K562 (cell line): ENCODE data around the gene SH2D5. TPM values are rescaled to one million over a fixed set of nuclear protein-coding genes. Genes with fewer than 3 reads are reported as not detected.
A peak's percentile ranks its signal among the peaks of the same experiment; 100 is the strongest.

Experiments
- ARNT ChIP-seq, 2 experiments: fragments of 450-650 bp; IDR thresholded peaks; 2 replicates each; pipeline ENCODE4 v1.6.1; 2016; ENCODE audit warnings: mild to moderate bottlenecking in 1 of 2
- ATF1 ChIP-seq, 2 experiments: fragments of 450-650 bp in 1 of 2; IDR thresholded peaks; 2 replicates each; pipeline ENCODE4 v1.6.1; 2016; ENCODE audit warnings: missing compliant biosample characterization in 1 of 2, missing genetic modification characterization in 1 of 2
- DIDO1 ChIP-seq: fragments of 450-650 bp; IDR thresholded peaks from 2 replicates; pipeline ENCODE4 v1.6.1; 2016; ENCODE audit warnings: low read depth, missing biosample characterization, missing genetic modification characterization
- HDAC6 ChIP-seq: IDR thresholded peaks from 2 replicates; pipeline ENCODE4 v1.6.1; 2012; ENCODE audit warnings: low read depth, mild to moderate bottlenecking, control low read depth, inconsistent platforms, low read length, moderate library complexity
- HOXB6 ChIP-seq: fragments of 250-450 bp; sonication (Bioruptor Pico); IDR thresholded peaks from 2 replicates; pipeline ENCODE4 v1.5.1; 2022; ENCODE audit warnings: mild to moderate bottlenecking, borderline replicate concordance
- KLF6 ChIP-seq: fragments of 250-450 bp; sonication (Bioruptor Pico); IDR thresholded peaks from 2 replicates; pipeline ENCODE4 v1.4.0; 2020; ENCODE audit warnings: mild to moderate bottlenecking, moderate library complexity, borderline replicate concordance
- MAZ ChIP-seq, 2 experiments: fragments of 450-650 bp in 1 of 2; sonication (generic) in 1 of 2; formaldehyde crosslinking; IDR thresholded peaks in 1 of 2; conservative IDR thresholded peaks in 1 of 2; 2 replicates each; pipeline versions ENCODE4 v1.4.0 to v1.5.0; 2020; ENCODE audit warnings: mild to moderate bottlenecking in 1 of 2, missing genetic modification reagents in 1 of 2
- MCM7 ChIP-seq, 2 experiments: fragments of 450-650 bp; IDR thresholded peaks; 2 replicates each; pipeline ENCODE4 v1.6.1; 2016 to 2018
- MTF1 ChIP-seq: fragments of 250-450 bp; sonication (Bioruptor Pico); IDR thresholded peaks from 2 replicates; pipeline ENCODE4 v1.9.0; 2021; ENCODE audit warnings: moderate library complexity, mild to moderate bottlenecking, inconsistent platforms, borderline replicate concordance
- NFIC ChIP-seq: fragments of 450-650 bp; IDR thresholded peaks from 2 replicates; pipeline ENCODE4 v1.6.1; 2017; ENCODE audit warnings: mild to moderate bottlenecking, inconsistent platforms
- PPARD ChIP-seq: fragments of 250-450 bp; sonication (Bioruptor Pico); IDR thresholded peaks from 2 replicates; pipeline ENCODE4 v1.8.0; 2022; ENCODE audit warnings: inconsistent platforms, mild to moderate bottlenecking, moderate library complexity
- SFPQ ChIP-seq: fragments of 200-400 bp; formaldehyde crosslinking; IDR thresholded peaks from 2 replicates; pipeline ENCODE4 v1.6.1; 2017; ENCODE audit warnings: mild to moderate bottlenecking, low read depth, low read length, moderate library complexity
- SRSF3 ChIP-seq: fragments of 200-400 bp; formaldehyde crosslinking; IDR thresholded peaks from 2 replicates; pipeline ENCODE4 v1.6.1; 2016; ENCODE audit warnings: mild to moderate bottlenecking, low read length, moderate library complexity; ENCODE audit not compliant: insufficient read depth
- TAF7 ChIP-seq: fragments of 450-650 bp; IDR thresholded peaks from 2 replicates; pipeline ENCODE4 v1.6.1; 2016; ENCODE audit warnings: missing genetic modification characterization, missing compliant biosample characterization
- TCF7L2 ChIP-seq: fragments of 150-350 bp; IDR thresholded peaks from 2 replicates; pipeline ENCODE4 v1.6.1; 2016; ENCODE audit warnings: low read depth, mild to moderate bottlenecking, low read length, moderate library complexity
- THRB ChIP-seq: fragments of 450-650 bp; formaldehyde crosslinking; conservative IDR thresholded peaks from 2 replicates; pipeline ENCODE4 v1.4.0; 2022; ENCODE audit warnings: mild to moderate bottlenecking, missing genetic modification characterization
- VEZF1 ChIP-seq: fragments of 200-800 bp; sonication (Bioruptor generic); IDR thresholded peaks from 2 replicates; pipeline ENCODE4 v1.6.1; 2017; ENCODE audit warnings: missing genetic modification characterization, missing compliant biosample characterization
- ZNF174 ChIP-seq: fragments of 250-450 bp; sonication (Bioruptor Pico); IDR thresholded peaks from 2 replicates; pipeline ENCODE4 v1.4.0; 2020; ENCODE audit warnings: mild to moderate bottlenecking
- ZNF197 ChIP-seq: fragments of 200-800 bp; sonication (Bioruptor generic); IDR thresholded peaks from 2 replicates; pipeline ENCODE4 v1.6.1; 2016; ENCODE audit warnings: low read depth, missing genetic modification characterization, missing compliant biosample characterization
- ZNF311 ChIP-seq: fragments of 250-450 bp; sonication (Bioruptor Pico); IDR thresholded peaks from 2 replicates; pipeline ENCODE4 v1.4.0; 2020; ENCODE audit warnings: mild to moderate bottlenecking, moderate library complexity
- ZNF324 ChIP-seq: fragments of 250-450 bp; sonication (Bioruptor Pico); IDR thresholded peaks from 2 replicates; pipeline ENCODE4 v1.4.0; 2020; ENCODE audit warnings: mild to moderate bottlenecking
- polyA plus RNA-seq, 8 experiments: library from polyadenylated mRNA; depleted of rRNA in 4 of 8; stranded (reverse) in 5 of 8; unstranded in 3 of 8; fragments of >200 nt; fragmentation: Nextera tagmentation in 2 of 8; fragmentation: Illumina TruSeq in 1 of 8; extraction: Ambion mirVana in 2 of 8; extraction: Trizol in 1 of 8; gene quantifications; 2 replicates each; pipeline versions ENCODE4 v1.2.1 to v1.2.3, GENCODE V29; 2011 to 2014; ENCODE audit warnings: inconsistent platforms in 1 of 8, missing spikeins in 1 of 8
- total RNA-seq, 7 experiments: library from RNA; depleted of rRNA in 6 of 7; stranded (reverse); fragments of >200 nt in 6 of 7; fragmentation: Illumina TruSeq in 2 of 7; extraction: Trizol in 2 of 7; gene quantifications; 2 replicates each; pipeline versions ENCODE4 v1.2.1 to v1.2.3, GENCODE V29; 2011 to 2021; ENCODE audit warnings: low replicate concordance in 1 of 7

SH2D5 gene
- total and polyA plus RNA-seq, 9 of the 15 experiments (the other 6 are each of a cell fraction or from before 2014, with no cell fraction given), result 0.06 to 0.11 TPM; not detected in 7

- TF ChIP-seq VEZF1, result peak; percentile 82
- no peak for TF ChIP-seq SRSF3
- no peak for TF ChIP-seq PPARD (CRISPR knock-in tag)
- TF ChIP-seq TAF7 (tag), result 0 out of 2 replicates have a peak, but pooled peaks have one; percentile 20
- no peak for TF ChIP-seq ZNF311 (CRISPR knock-in tag)
- TF ChIP-seq HOXB6 (CRISPR knock-in tag), result no peak
- TF ChIP-seq ARNT (IDR thresholded peaks at IDR 0.05), result no peak
- TF ChIP-seq ATF1 (CRISPR knock-in tag; IDR thresholded peaks at IDR 0.05), result no peak
- TF ChIP-seq ATF1 (tag; IDR thresholded peaks at IDR 0.05), result peak; percentile 36
- no peak for TF ChIP-seq ZNF197 (CRISPR knock-in tag)
- TF ChIP-seq TCF7L2, result no peak
- no peak for TF ChIP-seq MCM7 (IDR thresholded peaks at IDR 0.05)
- peak; percentile 34; the same call in 1 of the 2 replicates for TF ChIP-seq NFIC
- no peak for TF ChIP-seq ZNF174 (CRISPR knock-in tag)
- no peak for TF ChIP-seq ZNF324 (CRISPR knock-in tag)
- TF ChIP-seq DIDO1 (tag), result peak; percentile 72
- no peak for TF ChIP-seq THRB (CRISPR knock-in tag)
- TF ChIP-seq SFPQ, result no peak
- peak; percentile 86 to 91 for TF ChIP-seq MAZ (CRISPR knock-in tag; conservative IDR thresholded peaks at IDR 0.05 in 1 of 2, IDR thresholded peaks at IDR 0.05 in 1 of 2)
- TF ChIP-seq MTF1 (CRISPR knock-in tag), result no peak
- TF ChIP-seq HDAC6, result no peak
- TF ChIP-seq KLF6 (CRISPR knock-in tag), result peak; percentile 89; the same call in 1 of the 2 replicates
Observed at GRCh38 chr1:20696397-20697333, 35.8 kb downstream of the SH2D5 start (continued).
